GM18498 (cell line): ENCODE measurements around the gene CRYBA2.

ENCODE experiments used
- ATAC-seq: cut with Tn5 transposase; IDR thresholded peaks from one replicate; pipeline ENCODE4 v1.9.1; 2021; ENCODE audit warnings: mild to moderate bottlenecking, moderate library complexity; ENCODE audit not compliant: unreplicated experiment

The CRYBA2 gene

GRCh38 chr2:219023045-219023605 lies 29.9 kb upstream of the CRYBA2 start:
- no peak for ATAC-seq

- ATAC-seq = no peak
Measured at GRCh38 chr2:219022616-219023015, 29.4 kb upstream of the CRYBA2 start.

DNA sequence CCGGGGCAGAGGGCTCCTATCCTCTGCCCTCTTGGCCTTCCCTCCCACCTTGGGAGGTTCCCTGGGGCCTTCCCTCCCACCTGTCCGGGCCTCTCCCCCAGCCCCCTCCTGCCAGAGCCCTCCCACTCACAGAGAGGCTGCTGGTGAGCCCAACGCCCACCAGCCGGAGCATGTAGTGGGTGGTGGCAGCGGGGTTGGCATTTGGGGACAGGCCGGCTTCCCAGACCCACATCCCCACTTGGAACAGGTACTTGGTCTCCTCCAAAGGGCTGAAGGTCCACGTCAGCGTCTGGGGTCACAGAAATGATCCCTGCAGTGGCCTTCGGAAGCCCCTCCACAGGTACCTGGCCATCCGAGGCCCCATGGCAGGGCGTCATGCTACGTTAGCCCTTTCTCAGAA lies 28.8 kb upstream of the CRYBA2 start:
- no peak for ATAC-seq

- ATAC-seq = no peak
Measured at GRCh38 chr2:219021591-219021990, 28.4 kb upstream of the CRYBA2 start.

DNA sequence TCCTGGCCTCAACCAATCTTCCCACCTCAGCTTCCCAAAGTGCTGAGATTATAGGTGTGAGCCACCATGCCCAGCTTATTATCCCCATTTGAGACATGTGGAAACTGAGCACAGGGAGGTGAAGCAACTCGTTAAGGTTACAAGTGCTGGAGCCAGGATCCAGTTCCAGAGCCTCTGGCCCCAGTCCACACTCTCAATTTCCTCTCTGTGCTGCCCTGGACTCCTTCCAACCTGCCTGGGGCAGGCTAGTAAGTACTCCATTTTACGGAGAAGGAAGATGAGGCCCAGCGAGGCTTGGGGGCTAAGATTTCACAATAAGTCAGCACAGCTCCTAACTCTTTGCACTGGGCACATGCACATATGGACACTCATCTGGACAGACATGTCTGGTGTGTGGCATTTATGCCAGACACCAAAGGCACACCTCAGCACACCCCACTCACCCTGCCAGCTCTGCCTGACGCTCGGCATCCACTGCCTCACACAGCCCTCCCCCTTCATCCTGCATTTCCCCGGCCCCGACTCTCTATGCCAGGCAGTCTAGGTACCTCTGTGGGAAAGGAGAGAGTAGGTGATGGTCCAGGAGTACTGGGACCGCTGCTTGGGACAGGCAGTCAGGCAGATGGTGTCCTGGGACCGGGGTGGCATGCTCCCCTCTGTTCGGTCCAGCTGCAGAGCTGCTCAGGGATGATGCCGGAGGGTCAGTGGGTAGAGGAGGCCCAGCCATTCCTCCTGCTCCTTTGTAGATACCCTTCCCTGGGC lies 27.6 kb upstream of the CRYBA2 start:
- no peak for ATAC-seq

GRCh38 chr2:219019436-219019835 lies 26.2 kb upstream of the CRYBA2 start:
- no peak for ATAC-seq

DNA sequence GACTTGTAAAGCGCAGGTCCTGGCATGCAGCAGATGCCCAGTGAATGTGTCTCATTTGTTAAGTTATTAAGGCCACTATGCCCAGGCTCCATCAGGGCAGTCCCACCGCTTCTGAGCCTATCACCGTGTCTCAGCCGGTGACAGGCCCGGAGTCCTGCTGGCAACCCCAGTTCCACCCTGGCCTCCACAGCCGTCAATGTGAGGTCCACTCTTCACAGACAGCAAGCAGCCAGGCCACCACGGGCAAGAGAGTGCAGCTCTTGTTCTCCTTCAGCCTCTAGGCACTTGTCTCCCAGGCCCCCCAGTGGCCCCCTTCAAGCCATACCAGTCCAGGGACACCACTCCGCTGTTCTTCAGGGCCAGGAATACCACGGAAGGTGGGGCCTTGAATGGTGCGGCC lies 25.5 kb upstream of the CRYBA2 start:
- no peak for ATAC-seq

- no peak for ATAC-seq
Measured at GRCh38 chr2:219018286-219018685, 25.1 kb upstream of the CRYBA2 start.

DNA sequence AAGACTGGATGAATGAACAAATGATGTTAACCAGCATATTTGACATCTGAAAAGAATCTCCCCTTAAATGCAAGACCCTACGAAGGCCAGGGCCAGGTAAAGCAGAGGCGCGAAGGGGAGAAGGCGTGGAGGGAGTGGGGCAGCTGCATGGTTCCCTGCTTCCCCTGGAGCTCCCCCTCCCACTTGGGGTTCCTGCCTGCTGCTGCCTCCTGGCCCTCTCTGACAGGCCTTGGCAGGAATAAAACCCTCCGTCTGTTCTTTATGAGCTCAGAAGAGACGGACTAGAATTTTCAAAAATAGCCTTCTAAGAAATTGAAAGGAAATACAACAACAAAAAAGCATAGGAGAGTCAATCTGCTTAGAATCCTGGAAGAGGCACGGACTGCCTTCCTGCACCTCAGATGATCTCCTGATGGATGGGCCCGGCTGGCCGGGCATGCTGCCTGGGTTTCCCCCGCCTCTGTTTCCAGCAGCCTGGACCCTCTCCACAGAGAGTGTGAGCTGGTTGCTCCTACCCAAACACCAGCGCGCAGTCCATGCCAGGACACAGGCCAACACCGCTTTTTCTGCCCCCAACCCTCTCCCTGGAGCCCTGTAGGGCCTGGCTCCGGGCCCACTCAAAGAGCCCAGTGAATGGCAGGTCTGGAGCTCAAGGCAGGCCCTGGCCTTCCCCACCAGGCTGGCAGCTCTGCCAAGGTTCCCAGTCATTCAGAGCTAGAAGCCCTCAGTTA lies 24.1 kb upstream of the CRYBA2 start:
- no peak for ATAC-seq

GRCh38 chr2:219016721-219017120 lies 23.5 kb upstream of the CRYBA2 start:
- no peak for ATAC-seq

DNA sequence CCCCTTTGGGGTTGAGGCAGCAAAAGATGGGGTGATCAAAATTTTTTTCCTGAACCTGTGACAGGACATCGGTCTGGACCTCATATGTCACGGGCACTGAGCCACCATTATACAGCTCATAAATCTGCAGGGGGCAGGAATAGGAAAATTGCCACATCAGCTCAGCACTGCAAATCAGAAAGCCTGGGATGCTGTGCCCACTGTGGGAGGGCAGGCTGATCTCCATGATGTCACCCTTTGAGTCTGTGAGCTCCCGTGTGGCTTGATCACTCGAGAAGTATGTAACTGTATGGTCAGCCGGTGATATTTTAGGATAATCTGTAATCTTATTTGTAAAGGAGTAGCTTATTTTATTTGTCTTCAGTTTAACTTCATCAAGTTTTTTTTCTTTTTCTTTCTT lies 17.7 kb upstream of the CRYBA2 start:
- ATAC-seq = no peak

DNA sequence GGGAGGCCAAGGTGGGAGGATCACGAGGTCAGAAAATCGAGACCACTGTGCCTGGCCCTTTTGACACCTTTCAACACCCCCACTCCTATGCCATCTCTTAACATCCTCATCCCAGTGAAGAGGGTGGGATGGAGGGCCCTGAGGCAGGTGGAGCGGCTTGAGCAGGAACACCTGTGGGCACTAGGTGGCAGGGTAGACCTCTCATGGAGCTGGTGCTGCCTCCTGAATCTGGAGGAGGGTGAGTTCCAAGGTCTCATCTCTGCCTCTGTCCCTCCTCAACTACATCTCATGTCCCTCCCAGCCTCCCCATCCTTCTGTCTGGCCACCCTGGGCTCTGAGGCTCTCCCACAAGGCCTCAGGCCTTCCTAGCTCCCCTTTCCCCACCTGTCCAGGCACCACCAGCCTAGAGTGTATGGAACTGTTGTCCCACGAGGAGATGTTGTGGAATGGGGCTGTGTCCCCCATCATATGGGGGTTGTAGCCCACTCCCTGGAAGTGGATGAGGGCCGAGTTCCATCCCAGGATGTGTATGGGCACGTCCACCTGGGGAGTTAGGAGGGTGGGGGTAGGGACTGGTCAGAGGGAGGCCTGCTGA lies 17.0 kb upstream of the CRYBA2 start:
- ATAC-seq = peak; percentile 57

GRCh38 chr2:219009294-219009693 lies 16.1 kb upstream of the CRYBA2 start:
- ATAC-seq = no peak

DNA sequence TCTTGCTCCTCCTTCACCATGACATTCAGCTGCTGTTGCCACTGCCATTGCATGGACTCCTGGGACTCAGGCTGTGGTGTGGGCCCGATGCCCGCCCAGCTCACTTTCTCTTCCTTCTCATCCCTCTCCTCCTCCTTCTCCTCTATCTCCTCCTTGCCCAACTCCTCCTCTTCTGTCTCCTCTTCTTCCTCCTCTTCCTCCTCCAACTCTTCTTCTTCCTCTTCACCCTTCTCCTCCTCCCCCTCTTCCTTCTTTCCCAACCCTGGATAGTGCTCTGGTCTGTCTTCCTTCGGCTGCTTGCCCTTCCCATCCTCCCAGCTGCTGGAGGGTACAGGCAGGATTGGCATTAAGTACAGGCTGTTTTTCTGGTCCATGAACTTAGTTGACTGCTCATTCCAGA lies 10.8 kb upstream of the CRYBA2 start:
- ATAC-seq = no peak

GRCh38 chr2:219003267-219003634 lies 10.0 kb upstream of the CRYBA2 start:
- no peak for ATAC-seq

GRCh38 chr2:219002395-219003266 lies 9.4 kb upstream of the CRYBA2 start:
- no peak for ATAC-seq

DNA sequence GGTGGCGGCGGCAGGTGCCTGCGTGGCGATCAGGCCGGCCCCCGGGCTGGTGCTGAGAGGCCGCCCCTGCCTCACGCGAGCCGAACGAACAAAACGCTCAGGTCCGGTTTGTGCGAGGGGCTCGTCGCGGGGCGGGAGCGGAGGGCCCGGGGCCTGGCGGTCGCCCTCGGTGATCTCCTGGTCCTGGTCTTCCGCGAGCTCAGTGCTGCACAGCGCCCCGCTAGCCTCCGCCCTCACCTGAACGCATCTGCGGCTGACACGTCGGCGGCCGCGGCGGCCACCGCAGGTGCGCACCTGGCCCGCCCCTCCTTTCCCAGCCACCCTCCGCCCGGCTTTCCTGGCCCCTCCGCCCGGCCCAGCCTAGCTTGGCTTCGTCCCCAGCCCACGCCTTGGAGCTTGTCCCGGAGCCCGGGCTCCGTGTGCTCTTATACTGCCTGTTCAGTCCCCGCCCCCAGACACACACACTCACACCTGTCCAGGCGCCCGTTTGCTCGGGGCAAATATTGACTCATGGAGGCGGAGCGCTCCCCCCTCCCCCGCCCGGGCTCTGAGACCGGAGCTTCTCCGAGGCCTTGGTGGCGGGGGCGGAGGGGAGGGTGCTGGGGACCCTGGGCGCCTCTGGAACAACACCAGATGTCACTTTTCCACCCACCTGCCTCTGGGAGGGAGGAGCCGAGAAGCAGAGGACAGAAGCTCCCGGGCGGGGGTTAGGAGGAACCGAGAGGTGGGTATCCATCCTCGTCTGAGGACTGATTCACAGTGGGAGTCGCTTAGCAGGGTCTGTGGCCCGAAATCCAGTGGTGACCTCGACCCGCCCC lies 8.6 kb upstream of the CRYBA2 start:
- no peak for ATAC-seq

DNA sequence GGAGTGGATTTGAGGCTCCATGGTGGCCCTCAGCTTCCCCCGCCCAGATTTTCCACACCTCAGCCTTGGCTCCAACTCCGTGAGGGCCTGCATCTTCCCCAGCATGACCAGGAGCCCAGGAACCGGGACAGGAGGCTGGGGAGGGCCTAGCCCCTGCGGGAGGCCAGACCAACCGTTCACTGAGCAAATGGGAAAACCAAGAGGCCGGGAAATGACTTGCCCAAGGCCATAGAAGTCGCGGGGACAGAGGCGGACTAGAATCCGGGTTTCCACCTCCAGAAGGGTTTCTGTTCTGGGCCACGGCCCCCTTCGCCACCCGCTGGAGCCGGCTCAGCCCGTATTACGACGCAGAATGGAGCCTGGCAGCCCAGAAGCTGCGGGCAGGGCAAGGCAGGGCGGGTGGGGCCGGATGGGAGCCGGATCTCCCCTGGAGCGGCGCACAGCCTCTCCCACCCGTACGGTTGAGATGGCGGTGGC lies 7.9 kb upstream of the CRYBA2 start:
- ATAC-seq = no peak

DNA sequence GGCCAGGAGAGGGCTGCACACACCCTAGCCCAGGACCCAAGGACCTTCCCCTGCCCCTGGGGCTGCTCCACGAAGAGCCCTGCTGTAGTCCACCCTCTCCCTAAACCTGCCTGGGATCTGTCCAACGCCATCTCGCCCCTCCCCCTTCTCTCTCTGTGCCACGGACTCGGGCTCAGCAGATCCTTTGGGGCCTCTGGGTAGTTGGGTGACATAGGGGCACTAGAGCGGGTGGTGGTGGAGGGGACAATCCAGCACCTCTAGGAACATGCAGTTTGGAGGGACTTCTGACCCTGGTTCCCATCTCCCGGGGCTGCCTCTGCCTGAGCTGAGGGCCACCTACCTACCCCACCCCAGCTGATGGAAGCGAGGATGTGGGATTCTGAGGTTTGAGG lies 7.3 kb upstream of the CRYBA2 start:
- no peak for ATAC-seq
